Liver (tissue), 9 donors: Measurements from ENCODE around the gene PF4V1. TPM values are rescaled to one million over a fixed set of nuclear protein-coding genes. Genes with fewer than 3 reads are reported as not detected.

Experiments
- DNase-seq: peaks from one replicate; pipeline ENCODE4 v3.0.0-alpha.2; 2017; ENCODE audit warnings: low spot score
- H3K27ac ChIP-seq, 2 donors: one replicate each; pipeline ENCODE4 v1.7.0; 2013; ENCODE audit warnings: inconsistent platforms in 2 of 2, low read length in 2 of 2, control low read depth in 1 of 2, low read depth in 1 of 2, mild to moderate bottlenecking in 1 of 2
- H3K27me3 ChIP-seq, 4 donors: one replicate each; pipeline versions ENCODE4 v1.6.1 to v1.7.0; 2013; ENCODE audit warnings: low read length in 3 of 4, inconsistent platforms in 1 of 4, mild to moderate bottlenecking in 1 of 4, moderate library complexity in 1 of 4; ENCODE audit not compliant: control insufficient read depth in 4 of 4, insufficient read depth in 4 of 4
- H3K36me3 ChIP-seq, 4 donors: one replicate each; pipeline versions ENCODE4 v1.6.1 to v1.7.0; 2013; ENCODE audit warnings: low read length in 3 of 4, mild to moderate bottlenecking in 3 of 4, low read depth in 1 of 4, moderate library complexity in 1 of 4; ENCODE audit not compliant: control insufficient read depth in 4 of 4, insufficient read depth in 3 of 4
- H3K4me1 ChIP-seq, 4 donors: one replicate each; pipeline versions ENCODE4 v1.6.1 to v1.7.0; 2013; ENCODE audit warnings: low read length in 3 of 4, mild to moderate bottlenecking in 3 of 4, moderate library complexity in 1 of 4; ENCODE audit not compliant: control insufficient read depth in 4 of 4, insufficient read depth in 4 of 4
- H3K4me3 ChIP-seq, 3 donors: one replicate each; pipeline versions ENCODE4 v1.6.1 to v1.7.0; 2013; ENCODE audit warnings: low read length in 3 of 3, control low read depth in 1 of 3, low read depth in 1 of 3, mild to moderate bottlenecking in 1 of 3
- H3K9ac ChIP-seq, 2 donors: one replicate each; pipeline ENCODE4 v1.7.0; 2013; ENCODE audit warnings: low read length in 2 of 2, mild to moderate bottlenecking in 2 of 2, moderate library complexity in 2 of 2, control low read depth in 1 of 2, low read depth in 1 of 2
- H3K9me3 ChIP-seq, 4 donors: one replicate each; pipeline versions ENCODE4 v1.6.1 to v1.7.0; 2013; ENCODE audit warnings: low read length in 3 of 4; ENCODE audit not compliant: control insufficient read depth in 4 of 4
- ATF3 ChIP-seq: IDR thresholded peaks from 2 replicates; pipeline ENCODE4 v1.6.1; 2016; ENCODE audit warnings: antibody characterized with exemption
- CTCF ChIP-seq: fragments of 150-350 bp; IDR thresholded peaks from 2 replicates; pipeline ENCODE4 v1.5.1; 2017; ENCODE audit warnings: improper control_type of control experiment, low read depth, low read length; ENCODE audit not compliant: missing input control
- EGR1 ChIP-seq, 2 donors: IDR thresholded peaks; 2 replicates each; pipeline ENCODE4 v1.6.1; 2016 to 2018; ENCODE audit warnings: antibody characterized with exemption in 2 of 2, low read depth in 2 of 2
- FOXA1 ChIP-seq: IDR thresholded peaks from 2 replicates; pipeline ENCODE4 v1.6.1; 2016; ENCODE audit warnings: antibody characterized with exemption
- FOXA2 ChIP-seq: IDR thresholded peaks from 2 replicates; pipeline ENCODE4 v1.6.1; 2016; ENCODE audit warnings: antibody characterized with exemption
- GABPA ChIP-seq, 2 donors: IDR thresholded peaks in 1 of 2; conservative IDR thresholded peaks in 1 of 2; 2 replicates each; pipeline ENCODE4 v1.6.1; 2016; ENCODE audit warnings: antibody characterized with exemption in 2 of 2, mild to moderate bottlenecking in 1 of 2, moderate library complexity in 1 of 2
- HNF4A ChIP-seq, 2 donors: conservative IDR thresholded peaks; 2 replicates each; pipeline ENCODE4 v1.6.1; 2016; ENCODE audit warnings: antibody characterized with exemption in 2 of 2, mild to moderate bottlenecking in 2 of 2
- JUND ChIP-seq, 2 donors: IDR thresholded peaks; 2 replicates each; pipeline ENCODE4 v1.6.1; 2016; ENCODE audit warnings: antibody characterized with exemption in 2 of 2
- MAX ChIP-seq: IDR thresholded peaks from 2 replicates; pipeline ENCODE4 v1.6.1; 2016; ENCODE audit warnings: antibody characterized with exemption
- NR2F2 ChIP-seq: IDR thresholded peaks from 2 replicates; pipeline ENCODE4 v1.6.1; 2016; ENCODE audit warnings: antibody characterized with exemption
- RAD21 ChIP-seq, 2 donors: IDR thresholded peaks; 2 replicates each; pipeline ENCODE4 v1.6.1; 2016; ENCODE audit warnings: antibody characterized with exemption in 2 of 2, mild to moderate bottlenecking in 2 of 2
- REST ChIP-seq: IDR thresholded peaks from 2 replicates; pipeline ENCODE4 v1.6.1; 2016; ENCODE audit warnings: antibody characterized with exemption, mild to moderate bottlenecking
- RXRA ChIP-seq, 2 donors: IDR thresholded peaks; 2 replicates each; pipeline ENCODE4 v1.6.1; 2017 to 2018; ENCODE audit warnings: antibody characterized with exemption in 2 of 2, mild to moderate bottlenecking in 1 of 2
- SP1 ChIP-seq: IDR thresholded peaks from 2 replicates; pipeline ENCODE4 v1.6.1; 2018; ENCODE audit warnings: antibody characterized with exemption, mild to moderate bottlenecking
- TAF1 ChIP-seq: conservative IDR thresholded peaks from 2 replicates; pipeline ENCODE4 v1.6.1; 2016; ENCODE audit warnings: antibody characterized with exemption, mild to moderate bottlenecking
- ZBTB33 ChIP-seq: IDR thresholded peaks from 2 replicates; pipeline ENCODE4 v1.6.1; 2016; ENCODE audit warnings: antibody characterized with exemption
- WGBS: extraction: QIAGEN DNeasy Blood & Tissue Kit; methylation state at CpG from one replicate; pipeline ENCODE4 v1.1.7; 2013; 5-methylcytosine and 5-hydroxymethylcytosine counted together
- polyA plus RNA-seq, 2 donors: library from polyadenylated mRNA; stranded (reverse) in 1 of 2; unstranded in 1 of 2; fragments of 200-250 nt in 1 of 2; fragments of >200 nt in 1 of 2; fragmentation: Nextera tagmentation in 1 of 2; extraction: Ambion mirVana in 1 of 2; gene quantifications; one replicate each; pipeline versions ENCODE4 v1.2.1 to v1.2.3, GENCODE V29; 2013 to 2015
- total RNA-seq, 2 donors: library from RNA; depleted of rRNA; stranded (reverse); fragments of >200 nt; gene quantifications; one replicate each; pipeline ENCODE4 v1.2.3, GENCODE V29; 2014
- donor health status: healthy.
- donor health status: healthy.
- donor health status: healthy.
- donor health status: healthy.
- donor health status: healthy.

Gene PF4V1
- total and polyA plus RNA-seq, 4 donors = 0.16 to 3.4 (median 0.74) TPM; not detected in 1

- peaks cover 0 to 2% (median under 1%) of the 10 kb centered on the region in 4 donors for H3K9me3 ChIP-seq
- H3K27ac ChIP-seq = peak overlapping the region in 1 of 2 donors; percentile 12
- no peaks in the 10 kb centered on the region for H3K27me3 ChIP-seq
- no peak for TF ChIP-seq ATF3
- TF ChIP-seq JUND (IDR thresholded peaks at IDR 0.05) = no peak
- no peak for TF ChIP-seq SP1
- no peak for TF ChIP-seq EGR1 (IDR thresholded peaks at IDR 0.05; ENCODE audit: low read depth in 2 of 2)
- no peak for TF ChIP-seq CTCF
- TF ChIP-seq ZBTB33 = no peak
- no peak for TF ChIP-seq FOXA1
- no peak for TF ChIP-seq TAF1
- no peak for TF ChIP-seq MAX
- no peak for TF ChIP-seq RAD21 (IDR thresholded peaks at IDR 0.05)
- no peak for TF ChIP-seq NR2F2
- no peak for TF ChIP-seq FOXA2
- no peak for TF ChIP-seq HNF4A (conservative IDR thresholded peaks at IDR 0.05)
- no peak for TF ChIP-seq REST
- no peak for TF ChIP-seq RXRA (IDR thresholded peaks at IDR 0.05)
- no peak overlapping the region for H3K4me3 ChIP-seq
- peaks cover 0 to 5% (median 3%) of the 10 kb centered on the region in 4 donors for H3K4me1 ChIP-seq
- DNase-seq = no peak
- H3K9ac ChIP-seq = no peak overlapping the region
- WGBS = 64% methylated on average over 2 of the region's 2 CpGs
- H3K36me3 ChIP-seq = no peaks in the 10 kb centered on the region
Measured at GRCh38 chr4:73874386-73874785, 21.3 kb downstream of the PF4V1 start.

- no peak for DNase-seq
Measured at GRCh38 chr4:73875401-73875800, 22.3 kb downstream of the PF4V1 start.

More at GRCh38 chr4:73875401-73875800, 22.3 kb downstream of the PF4V1 start:
- WGBS = 89% methylated on average over 1 of the region's 1 CpG
- H3K27me3 ChIP-seq = no peaks in the 10 kb centered on the region
- no peak overlapping the region for H3K9ac ChIP-seq
- H3K9me3 ChIP-seq = peaks cover 0 to 2% (median under 1%) of the 10 kb centered on the region in 4 donors
- H3K4me3 ChIP-seq = no peak overlapping the region
- H3K27ac ChIP-seq = no peak overlapping the region
- no peaks in the 10 kb centered on the region for H3K36me3 ChIP-seq
- no peaks in the 10 kb centered on the region for H3K4me1 ChIP-seq
- no peak for TF ChIP-seq ZBTB33
- no peak for TF ChIP-seq EGR1 (IDR thresholded peaks at IDR 0.05; ENCODE audit: low read depth in 2 of 2)
- TF ChIP-seq GABPA (IDR thresholded peaks at IDR 0.05 in 1 of 2, conservative IDR thresholded peaks at IDR 0.05 in 1 of 2) = no peak
- no peak for TF ChIP-seq SP1
